ENCODE data around the gene KTN1.

KTN1 gene, protein sequence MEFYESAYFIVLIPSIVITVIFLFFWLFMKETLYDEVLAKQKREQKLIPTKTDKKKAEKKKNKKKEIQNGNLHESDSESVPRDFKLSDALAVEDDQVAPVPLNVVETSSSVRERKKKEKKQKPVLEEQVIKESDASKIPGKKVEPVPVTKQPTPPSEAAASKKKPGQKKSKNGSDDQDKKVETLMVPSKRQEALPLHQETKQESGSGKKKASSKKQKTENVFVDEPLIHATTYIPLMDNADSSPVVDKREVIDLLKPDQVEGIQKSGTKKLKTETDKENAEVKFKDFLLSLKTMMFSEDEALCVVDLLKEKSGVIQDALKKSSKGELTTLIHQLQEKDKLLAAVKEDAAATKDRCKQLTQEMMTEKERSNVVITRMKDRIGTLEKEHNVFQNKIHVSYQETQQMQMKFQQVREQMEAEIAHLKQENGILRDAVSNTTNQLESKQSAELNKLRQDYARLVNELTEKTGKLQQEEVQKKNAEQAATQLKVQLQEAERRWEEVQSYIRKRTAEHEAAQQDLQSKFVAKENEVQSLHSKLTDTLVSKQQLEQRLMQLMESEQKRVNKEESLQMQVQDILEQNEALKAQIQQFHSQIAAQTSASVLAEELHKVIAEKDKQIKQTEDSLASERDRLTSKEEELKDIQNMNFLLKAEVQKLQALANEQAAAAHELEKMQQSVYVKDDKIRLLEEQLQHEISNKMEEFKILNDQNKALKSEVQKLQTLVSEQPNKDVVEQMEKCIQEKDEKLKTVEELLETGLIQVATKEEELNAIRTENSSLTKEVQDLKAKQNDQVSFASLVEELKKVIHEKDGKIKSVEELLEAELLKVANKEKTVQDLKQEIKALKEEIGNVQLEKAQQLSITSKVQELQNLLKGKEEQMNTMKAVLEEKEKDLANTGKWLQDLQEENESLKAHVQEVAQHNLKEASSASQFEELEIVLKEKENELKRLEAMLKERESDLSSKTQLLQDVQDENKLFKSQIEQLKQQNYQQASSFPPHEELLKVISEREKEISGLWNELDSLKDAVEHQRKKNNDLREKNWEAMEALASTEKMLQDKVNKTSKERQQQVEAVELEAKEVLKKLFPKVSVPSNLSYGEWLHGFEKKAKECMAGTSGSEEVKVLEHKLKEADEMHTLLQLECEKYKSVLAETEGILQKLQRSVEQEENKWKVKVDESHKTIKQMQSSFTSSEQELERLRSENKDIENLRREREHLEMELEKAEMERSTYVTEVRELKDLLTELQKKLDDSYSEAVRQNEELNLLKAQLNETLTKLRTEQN (N-terminal part only)

DNA sequence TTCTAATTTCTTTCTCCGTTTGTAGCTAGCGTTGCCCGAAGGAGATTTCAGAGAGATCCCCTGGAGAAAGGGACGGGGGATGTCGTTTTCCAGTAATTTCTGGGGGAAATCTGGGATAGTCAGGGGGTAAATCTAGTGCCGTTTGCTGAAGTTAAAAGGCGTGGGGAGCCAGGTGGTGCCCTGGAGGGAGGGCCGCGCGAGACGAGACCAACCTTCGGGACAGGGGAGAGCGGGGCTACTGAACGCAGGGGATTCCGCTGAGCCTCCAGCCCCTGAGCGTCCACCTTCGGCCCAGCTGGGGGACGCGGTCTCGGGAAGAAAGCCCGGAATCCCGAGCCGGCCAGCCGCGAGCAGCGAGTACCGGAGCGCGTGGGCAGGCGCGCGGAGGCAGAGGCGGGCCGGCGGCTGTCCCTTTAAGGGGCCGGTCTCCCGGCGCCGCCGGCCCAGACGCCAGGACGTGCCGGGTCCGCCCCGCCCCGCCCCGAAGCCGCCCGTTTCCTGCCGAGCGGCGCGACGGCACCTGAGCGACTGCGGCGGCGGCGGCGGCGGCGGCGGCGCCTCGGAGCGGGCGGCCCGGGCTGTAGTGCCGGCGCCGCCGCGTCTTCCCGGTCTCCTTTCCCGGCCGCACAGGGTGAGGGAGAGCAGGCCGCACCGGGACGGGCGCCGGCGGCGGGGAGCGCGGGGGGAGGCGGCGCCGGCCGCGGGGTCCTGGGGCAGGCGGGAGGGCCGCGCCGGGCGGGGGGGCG is at the start of gene KTN1:
Gene KTN1 (plus strand): TSS at position 484 of the 746 bp plus-strand sequence. CDS start 31,842 bp downstream, outside the sequence.
- FAIRE-seq = no peak

DNA sequence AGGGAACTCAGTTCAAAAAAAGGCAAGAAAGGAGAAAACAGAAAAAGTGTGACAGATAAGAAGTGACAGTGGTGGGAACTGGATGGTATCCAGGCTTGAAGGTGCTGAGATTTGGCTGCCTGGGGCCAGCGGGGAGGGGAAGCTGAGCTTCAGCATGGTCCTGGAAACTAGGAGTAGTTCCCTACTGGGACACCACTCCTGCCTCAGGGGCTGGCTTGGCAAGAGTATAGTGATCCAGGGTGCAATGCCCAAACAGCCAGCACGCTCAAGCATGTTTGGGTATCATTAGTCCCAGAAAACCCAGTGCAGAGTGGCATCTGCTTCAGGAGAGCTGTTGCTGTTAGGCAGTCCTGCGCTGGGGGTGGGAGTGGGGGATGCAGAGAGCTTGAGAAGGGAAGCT is 49.5 kb upstream of the KTN1 start:
- FAIRE-seq = no peak

DNA sequence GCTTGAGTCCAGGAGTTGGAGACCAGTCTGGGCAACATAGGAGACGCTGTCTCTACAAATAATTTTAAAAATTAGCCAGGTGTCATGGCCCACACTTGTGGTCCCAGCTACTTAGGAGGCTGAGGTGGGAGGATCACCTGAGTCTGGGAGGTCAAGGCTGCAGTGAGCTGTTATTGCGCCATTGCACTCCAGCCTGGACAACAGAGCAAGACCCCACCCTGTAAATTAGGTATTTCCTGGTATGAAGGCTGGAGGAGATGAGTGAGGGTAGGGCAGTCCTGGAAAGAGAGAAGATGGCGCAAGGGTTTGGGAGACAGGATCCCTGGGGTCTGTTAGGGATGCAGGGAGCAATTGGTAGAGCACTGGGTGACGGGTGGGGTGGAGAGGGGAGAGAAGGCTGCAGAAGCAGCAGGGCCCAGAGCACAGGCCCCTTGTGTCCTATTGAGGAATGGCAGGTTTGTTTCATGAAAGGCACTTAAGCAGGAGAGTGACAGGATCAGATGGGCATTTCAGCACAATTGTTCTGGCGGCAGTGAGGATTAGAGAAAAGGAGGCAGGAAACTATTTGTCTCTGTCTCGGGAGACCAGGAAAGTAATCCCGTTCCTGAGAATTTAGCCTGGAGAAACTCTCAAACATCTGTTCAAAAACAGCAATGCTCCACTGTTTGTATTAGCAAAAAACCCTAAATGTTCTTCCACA is 47.2 kb upstream of the KTN1 start:
- no peak for FAIRE-seq

DNA sequence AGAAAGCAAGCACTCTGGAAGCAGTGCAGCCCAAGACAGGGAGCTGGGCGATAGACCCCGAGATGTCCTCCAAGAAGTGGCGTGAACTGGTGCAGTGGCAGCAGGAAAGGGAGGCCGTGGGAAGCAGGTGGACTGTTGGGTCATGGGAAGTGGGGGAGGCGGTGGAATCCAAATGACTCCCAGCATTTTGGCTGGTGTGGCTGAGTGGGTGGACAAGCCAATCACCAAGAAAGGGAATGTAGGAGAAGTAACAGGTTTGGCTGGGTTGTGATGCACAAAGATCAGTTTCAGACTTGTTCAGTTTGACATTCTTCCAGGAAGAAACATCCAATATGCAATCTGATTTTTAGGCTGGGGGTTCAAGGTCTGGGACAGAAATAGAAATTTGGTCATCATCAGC is 46.0 kb upstream of the KTN1 start:
- no peak for FAIRE-seq

DNA sequence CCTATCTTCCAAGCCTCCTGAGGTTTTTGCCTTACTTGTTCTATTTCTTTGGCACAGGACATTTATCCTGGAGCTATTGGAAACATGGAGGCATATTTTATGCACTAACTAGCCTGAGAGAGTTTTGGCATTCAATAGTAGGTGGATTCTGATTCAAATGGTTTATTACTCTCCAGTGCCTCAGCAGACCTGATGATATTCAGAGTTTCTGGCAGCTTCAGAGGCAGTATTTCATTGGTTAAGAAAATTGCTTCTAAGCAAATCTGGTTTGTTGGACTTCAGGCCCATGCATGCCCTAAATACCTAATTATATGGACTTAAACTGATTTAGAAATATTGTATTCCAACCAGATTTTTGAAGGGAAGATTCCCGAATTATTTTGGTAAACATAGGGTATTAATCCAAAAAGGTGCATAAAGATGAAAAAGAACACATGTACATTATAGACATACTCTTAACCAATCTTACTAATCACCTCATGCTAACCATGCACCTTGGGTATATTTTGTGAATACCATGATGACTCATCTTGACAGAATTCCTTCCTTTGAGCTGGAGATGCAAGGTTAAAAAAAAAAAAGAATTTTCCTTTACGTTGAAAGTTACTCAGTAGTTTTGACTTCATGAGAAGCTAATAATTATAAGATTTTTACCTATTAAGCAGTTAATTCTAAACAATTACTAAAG is 44.3 kb upstream of the KTN1 start:
- FAIRE-seq = no peak

DNA sequence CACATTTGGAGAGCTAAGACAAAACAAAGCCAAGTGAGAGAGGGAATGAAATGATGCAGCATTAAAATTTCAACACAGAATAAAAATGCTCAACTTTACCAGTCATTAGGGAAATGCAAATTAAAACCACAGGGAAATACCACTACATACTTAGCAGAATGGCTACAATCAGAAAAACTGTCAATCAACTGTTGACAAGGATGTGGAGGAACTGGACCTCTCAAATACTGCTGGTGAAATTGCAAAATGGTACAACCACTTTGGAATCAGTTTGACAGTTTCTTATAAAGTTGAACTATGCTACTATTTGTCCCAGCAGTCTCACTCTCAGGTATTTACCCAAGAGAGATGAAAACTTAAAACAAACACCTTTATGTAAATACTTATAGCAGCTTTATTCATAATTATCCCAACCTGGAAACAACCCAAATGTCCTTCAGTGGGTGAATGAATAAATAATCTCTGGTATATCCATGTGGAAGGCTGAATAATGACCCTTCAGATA is 43.8 kb upstream of the KTN1 start:
- no peak for FAIRE-seq

DNA sequence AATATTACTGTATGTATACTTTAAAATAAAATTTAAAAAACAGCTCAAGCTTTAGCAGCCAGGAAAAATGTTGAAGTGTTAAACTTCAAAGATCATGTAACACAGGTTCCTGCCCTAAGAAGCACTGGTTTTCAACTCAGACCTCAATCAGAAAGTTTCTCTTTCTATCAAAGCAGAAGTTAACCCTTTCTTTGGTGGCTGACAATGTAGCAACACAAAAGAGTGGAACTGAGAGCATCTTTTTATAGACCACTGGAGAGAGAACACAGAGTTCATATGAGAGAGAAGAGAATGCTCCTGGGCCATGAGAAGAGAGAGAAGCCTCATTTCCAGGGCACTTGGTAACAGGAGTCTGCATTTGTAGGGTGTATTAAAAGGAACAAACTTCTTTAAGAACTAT is 42.2 kb upstream of the KTN1 start:
- FAIRE-seq = no peak

DNA sequence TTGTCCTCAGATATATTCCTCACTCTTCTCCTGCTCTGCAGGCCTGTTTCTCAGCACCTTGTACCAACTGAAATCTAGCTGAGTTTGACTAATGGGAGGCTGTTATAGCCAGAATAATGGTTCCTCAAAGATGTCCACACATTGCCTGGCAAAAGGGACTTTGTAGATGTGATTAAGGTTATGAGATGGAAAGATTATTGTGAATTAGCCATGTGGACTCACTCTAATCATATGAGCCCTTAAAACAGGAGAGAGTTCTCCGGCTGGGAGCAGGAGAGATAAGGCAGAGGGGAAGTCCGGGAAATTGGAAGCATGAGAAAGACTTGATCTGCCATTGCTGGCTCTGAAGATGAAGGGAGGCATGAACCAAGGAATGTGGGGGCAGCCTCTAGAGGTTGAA is 40.0 kb upstream of the KTN1 start:
- FAIRE-seq = no peak

DNA sequence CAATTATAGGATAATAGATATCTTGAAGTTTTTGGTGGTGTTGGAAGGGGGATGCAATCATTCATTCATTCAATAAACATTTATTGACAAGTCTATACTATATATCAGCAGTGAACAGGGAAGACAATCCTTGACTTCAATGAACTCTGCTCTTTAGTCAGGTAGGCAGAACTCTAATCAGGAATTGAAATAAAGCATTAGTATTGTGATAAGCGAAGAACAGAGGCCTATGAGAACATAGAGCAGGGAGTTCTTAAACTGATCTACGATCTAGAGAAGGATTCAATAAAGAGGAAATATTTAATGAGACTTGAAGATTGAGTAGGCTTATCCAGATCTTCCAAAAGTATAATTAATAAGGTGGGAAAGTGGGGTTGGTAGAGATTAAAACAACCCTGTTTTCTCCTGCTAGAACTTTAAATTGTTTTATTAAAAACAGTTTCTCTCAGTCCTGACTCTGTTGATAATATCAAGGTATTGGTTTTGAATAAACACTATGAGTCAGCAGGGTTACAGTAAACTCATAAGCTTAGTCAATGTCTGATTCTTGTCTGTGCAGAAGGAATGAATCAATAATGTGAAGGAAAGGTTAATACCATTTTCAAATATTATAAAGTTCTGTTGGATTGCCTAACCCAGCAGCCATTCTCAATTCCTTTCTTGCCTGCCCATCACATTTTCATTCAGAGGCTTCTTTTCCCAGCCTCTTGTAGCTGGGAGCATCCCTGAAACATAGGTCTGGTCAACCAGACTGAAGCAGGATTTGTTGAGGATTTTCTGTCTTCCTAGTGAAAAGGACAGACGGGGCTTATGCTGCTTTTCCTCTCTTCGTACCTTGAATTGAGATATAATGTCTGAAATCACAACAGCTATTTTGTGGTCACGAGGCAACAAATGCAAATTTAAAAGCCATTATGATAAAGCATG is 38.9 kb upstream of the KTN1 start:
- no peak for FAIRE-seq

DNA sequence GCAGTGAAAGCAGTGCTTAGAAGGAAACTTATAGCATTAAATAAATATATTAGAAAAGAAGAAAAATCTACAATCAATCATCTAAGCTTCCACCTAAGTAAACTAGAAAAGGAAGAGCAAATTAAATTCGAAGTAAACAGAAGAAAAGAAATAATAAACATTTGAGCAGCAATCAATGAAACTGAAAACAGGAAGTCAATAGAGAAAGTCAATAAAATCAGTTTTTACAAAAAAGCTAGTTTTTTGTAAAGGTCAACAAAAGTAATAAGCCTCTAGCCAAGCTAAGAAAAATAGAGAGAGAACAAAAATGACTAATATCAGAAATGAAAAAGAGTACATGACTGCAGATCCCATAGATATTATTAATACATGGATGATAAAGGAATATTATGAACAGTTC is 34.2 kb upstream of the KTN1 start:
- FAIRE-seq = no peak

DNA sequence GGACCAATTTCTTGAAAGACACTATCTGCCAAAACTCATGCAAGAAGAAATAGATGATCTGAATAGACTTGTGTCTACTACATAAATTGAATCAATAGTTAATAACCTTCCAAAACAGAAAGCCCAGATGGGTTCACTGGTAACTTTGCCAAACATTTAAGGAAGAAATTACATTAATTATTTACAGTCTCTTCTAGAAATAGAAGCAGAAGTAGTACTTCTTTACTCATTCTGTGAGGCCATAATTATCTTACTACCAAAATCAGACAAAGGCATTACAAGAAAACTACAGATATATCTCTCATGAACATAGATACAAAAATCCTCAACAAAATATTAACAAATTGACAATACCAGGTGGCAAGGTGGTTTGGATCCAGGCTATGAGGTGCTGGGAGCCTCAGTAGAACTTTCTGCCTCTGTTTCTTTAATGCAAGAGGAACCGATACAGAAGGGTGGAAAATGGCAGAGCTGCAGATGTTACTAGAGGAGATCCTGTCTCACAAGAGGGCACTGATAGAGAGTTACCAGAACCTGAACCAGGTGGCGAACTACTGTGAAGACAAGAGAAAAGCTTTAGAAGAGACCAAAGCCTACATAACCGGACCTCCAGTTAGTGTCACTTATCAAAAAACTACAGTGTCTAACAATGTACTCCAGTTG is 33.7 kb upstream of the KTN1 start:
- FAIRE-seq = no peak

DNA sequence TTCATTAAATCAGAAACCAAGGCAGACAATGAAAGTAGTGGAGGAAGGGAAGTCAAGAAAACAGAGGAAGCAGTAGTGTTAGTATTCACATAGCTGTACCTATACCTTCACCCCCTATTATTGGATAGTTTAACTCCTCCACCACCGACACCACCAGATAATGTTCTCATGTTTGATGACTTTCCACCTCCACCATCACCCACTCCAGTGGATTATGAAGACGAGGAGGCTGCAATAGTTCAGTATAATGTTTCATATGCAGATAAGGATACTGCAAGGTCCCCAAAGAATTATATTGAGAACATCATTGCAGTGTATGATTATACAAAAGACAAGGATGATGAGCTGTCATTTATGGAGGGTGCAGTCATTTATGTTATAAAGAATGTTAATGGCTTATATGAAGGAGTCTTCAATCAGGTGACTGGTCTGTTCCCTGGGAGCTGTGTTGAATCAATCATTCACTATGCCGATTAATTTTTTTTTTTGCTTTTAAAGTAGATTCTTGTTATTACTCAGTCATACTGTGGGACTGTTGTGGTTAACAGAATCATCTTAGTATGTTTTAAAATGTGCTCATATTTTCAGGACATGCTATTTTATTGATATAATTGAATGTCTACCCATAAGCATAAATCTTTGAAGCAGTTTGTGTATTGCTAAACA is 32.2 kb upstream of the KTN1 start:
- FAIRE-seq = no peak

DNA sequence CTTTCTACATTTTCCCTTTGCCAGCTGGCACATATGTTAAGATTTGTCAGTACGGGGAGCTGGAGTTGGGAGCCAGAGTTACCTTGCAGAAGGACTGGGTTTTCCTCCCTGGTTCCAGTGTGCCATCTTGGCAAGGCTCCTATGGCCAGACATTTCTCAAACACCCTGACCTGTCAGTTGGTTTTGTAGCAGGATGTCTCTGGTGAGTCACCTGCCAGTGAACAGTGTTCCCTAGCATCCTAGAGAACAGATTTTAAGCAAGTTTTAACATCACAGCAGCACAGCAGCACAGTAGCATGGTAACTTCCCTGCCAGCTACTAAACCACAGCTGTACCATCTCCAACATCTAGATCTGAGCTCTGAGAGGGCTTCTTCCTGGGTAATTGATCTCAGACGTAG is 26.2 kb upstream of the KTN1 start:
- FAIRE-seq = no peak

DNA sequence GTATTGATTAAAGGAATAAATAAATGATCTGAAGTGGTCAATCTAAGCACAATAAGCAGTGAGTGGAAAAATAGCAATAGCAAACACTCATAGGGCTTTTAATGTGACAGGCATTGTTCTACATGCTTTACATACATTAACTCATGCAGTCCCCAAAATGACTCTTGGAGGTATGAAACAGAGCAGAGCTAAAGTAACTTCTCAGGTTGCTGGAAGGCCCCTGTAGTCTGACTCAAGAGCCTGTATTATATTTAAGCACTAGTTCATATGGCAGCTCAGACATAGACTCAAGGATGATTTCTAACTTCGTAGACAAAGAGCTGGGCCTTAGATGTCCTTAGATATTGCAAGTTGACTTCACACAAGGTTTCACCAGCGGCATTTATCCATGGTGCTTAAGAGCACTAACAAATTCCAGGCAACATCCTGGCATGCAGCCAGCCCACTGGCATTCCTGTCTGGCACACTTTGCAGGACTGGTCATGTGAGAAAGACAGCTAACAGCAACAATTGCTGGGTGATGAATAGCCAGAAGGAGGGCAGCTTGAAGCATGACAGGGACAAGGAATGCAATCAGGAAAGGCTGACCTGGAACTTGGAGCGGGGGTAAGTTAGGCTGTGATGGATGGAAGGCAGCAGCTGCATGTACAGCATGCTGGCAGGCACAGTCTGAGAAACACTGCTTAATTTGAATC is 22.9 kb upstream of the KTN1 start:
- FAIRE-seq = no peak

DNA sequence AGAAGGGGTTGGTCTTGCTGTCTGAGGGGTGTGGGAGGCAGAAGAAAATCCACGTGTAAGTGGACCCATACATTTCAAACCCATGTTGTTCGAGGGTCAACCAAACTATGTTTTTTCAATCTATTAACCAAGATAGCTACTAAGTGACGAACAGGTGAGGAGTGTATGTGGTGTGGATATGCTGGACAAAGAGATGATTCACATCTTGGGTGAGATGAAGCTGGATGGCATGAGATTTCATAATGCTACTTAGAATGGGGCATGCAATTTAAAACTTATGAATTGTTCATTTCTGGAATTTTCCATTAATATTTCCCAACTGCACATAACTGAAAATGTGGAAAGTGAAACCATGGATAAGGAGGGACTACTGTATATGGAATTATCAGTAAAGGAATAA is 17.9 kb upstream of the KTN1 start:
- no peak for FAIRE-seq

DNA sequence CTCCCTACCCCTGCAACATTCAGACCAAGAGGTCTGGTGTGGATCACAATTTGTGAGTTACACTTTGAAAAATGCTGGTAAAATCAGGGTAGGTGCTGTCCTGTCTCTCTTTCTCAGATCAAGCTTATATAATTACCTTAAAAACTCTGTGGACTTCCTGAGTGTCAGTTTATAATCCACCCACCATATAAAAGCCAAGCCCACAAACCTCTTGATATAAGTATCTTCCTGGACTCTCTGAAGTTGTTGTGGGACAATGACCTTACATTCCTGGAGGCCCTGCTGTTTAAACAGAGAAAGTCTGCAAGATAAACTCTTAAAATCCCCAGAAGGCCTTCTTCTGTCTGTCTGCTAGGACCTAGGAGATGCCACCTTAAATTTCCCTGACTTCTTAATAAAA is 11.4 kb upstream of the KTN1 start:
- no peak for FAIRE-seq

DNA sequence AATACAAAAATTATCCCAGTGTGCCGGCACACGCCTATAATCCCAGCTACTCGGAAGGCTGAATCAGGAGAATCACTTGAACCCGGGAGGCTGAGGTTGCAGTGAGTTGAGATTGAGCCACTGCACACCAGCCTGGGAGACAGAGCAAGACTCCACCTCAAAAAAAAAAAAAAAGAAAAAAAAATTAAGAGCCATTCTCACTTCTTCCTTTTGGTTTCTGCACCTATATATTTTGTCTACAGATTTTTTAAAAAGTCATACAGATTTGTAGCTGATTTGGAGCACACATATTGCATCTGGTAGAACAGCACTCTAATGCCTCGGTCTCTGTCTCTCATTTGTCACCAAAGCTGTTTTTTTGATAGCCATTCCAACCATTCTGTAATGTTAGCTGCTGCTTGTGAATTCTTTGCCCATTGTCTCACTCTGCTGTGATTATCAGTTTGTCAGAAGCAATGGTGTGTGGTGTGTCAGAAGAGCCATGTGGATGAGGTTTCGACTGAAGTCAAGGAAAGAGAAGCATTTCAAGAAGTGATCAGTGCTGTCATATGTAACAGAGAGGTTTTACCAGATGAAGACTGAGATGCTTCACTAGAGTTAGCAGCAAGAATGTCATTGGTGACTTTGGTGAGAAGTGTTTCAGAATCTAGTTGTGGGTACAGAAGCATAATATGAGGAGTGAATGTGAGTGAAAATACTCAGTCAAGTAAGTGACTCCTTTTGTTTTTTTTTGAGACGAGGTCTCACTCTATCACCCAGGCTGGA is 8.7 kb upstream of the KTN1 start:
- no peak for FAIRE-seq

Data from endometrium (tissue), 2 donors.